ENCODE data around the gene CDKL4. TPM values are rescaled to one million over a fixed set of nuclear protein-coding genes. Genes with fewer than 3 reads are reported as not detected.

The CDKL4 gene
- polyA plus RNA-seq, 3 donors = not detected

DNA sequence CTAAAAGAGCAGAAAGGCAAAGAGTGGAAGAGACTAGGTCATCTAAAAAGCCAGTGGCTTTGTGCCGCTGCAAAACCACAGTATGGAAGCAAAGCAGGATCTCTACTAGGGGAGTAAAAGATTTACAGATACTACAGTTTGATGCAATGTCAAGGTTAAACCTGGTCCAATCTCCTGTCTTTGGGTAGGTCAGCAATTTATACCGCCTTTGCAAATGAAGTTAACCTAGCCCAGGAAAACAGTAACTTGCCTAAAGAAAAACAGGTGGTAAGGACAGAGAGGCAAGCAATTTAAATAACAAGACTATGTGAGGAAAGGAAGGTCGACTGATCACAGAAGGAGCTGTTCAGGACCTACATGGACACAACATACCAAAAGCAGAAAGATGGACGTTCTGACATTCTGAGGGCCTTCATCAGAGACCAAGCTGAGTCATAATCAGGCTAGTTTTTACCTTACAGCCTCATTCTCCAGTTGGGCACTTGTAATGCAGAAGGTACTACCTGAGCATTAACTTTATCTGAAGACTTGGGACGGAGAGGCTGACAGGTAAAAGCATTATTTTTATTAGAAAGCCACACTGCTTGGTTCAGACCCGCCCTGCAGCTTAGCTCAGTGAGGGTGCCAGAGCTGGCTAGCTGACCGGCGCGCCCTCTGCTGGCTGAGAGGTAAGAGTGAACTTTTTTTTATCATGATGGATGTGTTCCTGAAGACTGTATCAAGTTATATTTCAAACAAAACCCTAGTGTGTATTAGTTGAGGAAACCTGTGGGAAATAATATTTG, 15.9 kb downstream of the CDKL4 start:
- Histone ChIP-seq H3K4me2 (replicated peaks; ENCODE audit: extremely low read depth, low read length, poor library complexity, severe bottlenecking) (peak overlapping the region; percentile 67), H3K27me3 (ENCODE audit: control insufficient read depth in 2 of 2, insufficient read depth in 2 of 2, low read length in 2 of 2) (no peaks in the 10 kb centered on the region), H3K36me3 (replicated peaks in 1 of 2; ENCODE audit: control insufficient read depth in 1 of 2, insufficient read depth in 2 of 2, low read length in 2 of 2) (no peaks in the 10 kb centered on the region), H3K4me1 (ENCODE audit: control insufficient read depth in 1 of 2, insufficient read depth in 2 of 2, low read length in 2 of 2) (peaks cover 5 to 10% of the 10 kb centered on the region in 2 donors), H3K9ac (ENCODE audit: insufficient read depth, low read length, poor library complexity, severe bottlenecking) (peak overlapping the region; percentile 22), H3K9me3 (replicated peaks in 1 of 2; ENCODE audit: control insufficient read depth in 1 of 2, insufficient read depth in 1 of 2, low read length in 2 of 2) (no peaks in the 10 kb centered on the region), H2AFZ (ENCODE audit: insufficient read depth, low read depth, low read length, poor library complexity, severe bottlenecking) (peak overlapping the region; percentile 84), H3K27ac (ENCODE audit: low read depth in 1 of 2, low read length in 2 of 2) (no peak overlapping the region), H3K4me3 (replicated peaks in 1 of 3; ENCODE audit: low read depth in 2 of 3, low read length in 3 of 3) (peak overlapping the region in 2 of 3 experiments; percentile 21 to 62), H4K20me1 (ENCODE audit: insufficient read depth, low read length) (no peaks in the 10 kb centered on the region), H3K79me2 (ENCODE audit: insufficient read depth, low read length) (no peaks in the 10 kb centered on the region)
- intact Hi-C loops (cut with micrococcal nuclease) = loop anchor here in 1 of 2 donors (2.0 kb wide), 2 partner anchors 107 to 167 kb away; partner anchors contain the start of gene SOS1
- H3K27me3 Mint-ChIP-seq (ENCODE audit: low read depth in 3 of 3) = peaks cover 0 to 2% (median 0%) of the 10 kb centered on the region in 3 donors
- TF ChIP-seq, protein P1, sequence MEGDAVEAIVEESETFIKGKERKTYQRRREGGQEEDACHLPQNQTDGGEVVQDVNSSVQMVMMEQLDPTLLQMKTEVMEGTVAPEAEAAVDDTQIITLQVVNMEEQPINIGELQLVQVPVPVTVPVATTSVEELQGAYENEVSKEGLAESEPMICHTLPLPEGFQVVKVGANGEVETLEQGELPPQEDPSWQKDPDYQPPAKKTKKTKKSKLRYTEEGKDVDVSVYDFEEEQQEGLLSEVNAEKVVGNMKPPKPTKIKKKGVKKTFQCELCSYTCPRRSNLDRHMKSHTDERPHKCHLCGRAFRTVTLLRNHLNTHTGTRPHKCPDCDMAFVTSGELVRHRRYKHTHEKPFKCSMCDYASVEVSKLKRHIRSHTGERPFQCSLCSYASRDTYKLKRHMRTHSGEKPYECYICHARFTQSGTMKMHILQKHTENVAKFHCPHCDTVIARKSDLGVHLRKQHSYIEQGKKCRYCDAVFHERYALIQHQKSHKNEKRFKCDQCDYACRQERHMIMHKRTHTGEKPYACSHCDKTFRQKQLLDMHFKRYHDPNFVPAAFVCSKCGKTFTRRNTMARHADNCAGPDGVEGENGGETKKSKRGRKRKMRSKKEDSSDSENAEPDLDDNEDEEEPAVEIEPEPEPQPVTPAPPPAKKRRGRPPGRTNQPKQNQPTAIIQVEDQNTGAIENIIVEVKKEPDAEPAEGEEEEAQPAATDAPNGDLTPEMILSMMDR (IDR thresholded peaks at IDR 0.05) = peak; percentile 90
- H3K27ac Mint-ChIP-seq = no peak overlapping the region
- 0% methylated on average over 3 of the region's 9 CpGs for WGBS (ENCODE audit: insufficient coverage)
- H3K36me3 Mint-ChIP-seq = no peaks in the 10 kb centered on the region
- peak; percentile 53 to 66 (median 62) for DNase-seq
- peak overlapping the region; percentile 74 to 90 for H3K4me3 Mint-ChIP-seq
- H3K4me1 Mint-ChIP-seq = peaks cover 11% of the 10 kb centered on the region
- no peaks in the 10 kb centered on the region for H3K9me3 Mint-ChIP-seq

DNA sequence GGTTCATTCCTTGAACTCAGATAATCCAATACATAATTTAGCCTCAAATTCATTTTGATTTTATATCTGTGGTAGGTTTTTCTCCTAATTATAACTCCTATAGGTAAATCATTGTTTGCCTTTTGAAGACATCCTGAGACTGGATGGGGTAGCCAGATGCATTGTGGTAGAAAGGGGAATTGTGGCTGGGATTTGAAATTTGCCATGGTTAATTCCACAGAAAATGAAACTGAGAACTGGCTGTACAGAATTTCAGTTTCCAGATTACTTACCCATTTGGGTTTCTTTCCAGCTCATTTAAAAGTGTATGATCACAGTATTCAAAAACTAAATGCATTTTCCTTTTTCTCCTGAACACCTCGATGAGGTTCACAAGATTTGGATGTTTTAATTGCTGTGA, 18.2 kb downstream of the CDKL4 start:
- no peaks in the 10 kb centered on the region for H3K36me3 ChIP-seq (replicated peaks in 1 of 2; ENCODE audit: control insufficient read depth in 1 of 2, insufficient read depth in 2 of 2, low read length in 2 of 2)
- peaks cover 0 to 2% (median 0%) of the 10 kb centered on the region in 3 donors for H3K27me3 Mint-ChIP-seq (ENCODE audit: low read depth in 3 of 3)
- WGBS (ENCODE audit: insufficient coverage) = no CpG with 5 or more reads among the region's 1 CpG
- no peak overlapping the region for H3K4me3 ChIP-seq (replicated peaks in 1 of 3; ENCODE audit: low read depth in 2 of 3, low read length in 3 of 3)
- H3K9me3 Mint-ChIP-seq = no peaks in the 10 kb centered on the region
- H3K79me2 ChIP-seq (ENCODE audit: insufficient read depth, low read length) = no peaks in the 10 kb centered on the region
- H3K4me1 Mint-ChIP-seq = peaks cover 11% of the 10 kb centered on the region
- no peaks in the 10 kb centered on the region for H4K20me1 ChIP-seq (ENCODE audit: insufficient read depth, low read length)
- TF ChIP-seq, protein P1 (IDR thresholded peaks at IDR 0.05) = no peak
- H3K4me2 ChIP-seq (replicated peaks; ENCODE audit: extremely low read depth, low read length, poor library complexity, severe bottlenecking) = no peak overlapping the region
- no peak overlapping the region for H2AFZ ChIP-seq (ENCODE audit: insufficient read depth, low read depth, low read length, poor library complexity, severe bottlenecking)
- intact Hi-C loops (cut with micrococcal nuclease) = no loop called here
- no peak overlapping the region for H3K27ac ChIP-seq (ENCODE audit: low read depth in 1 of 2, low read length in 2 of 2)
- no peaks in the 10 kb centered on the region for H3K9me3 ChIP-seq (replicated peaks in 1 of 2; ENCODE audit: control insufficient read depth in 1 of 2, insufficient read depth in 1 of 2, low read length in 2 of 2)
- no peak overlapping the region for H3K9ac ChIP-seq (ENCODE audit: insufficient read depth, low read length, poor library complexity, severe bottlenecking)
- peaks cover 5 to 10% of the 10 kb centered on the region in 2 donors for H3K4me1 ChIP-seq (ENCODE audit: control insufficient read depth in 1 of 2, insufficient read depth in 2 of 2, low read length in 2 of 2)
- H3K27ac Mint-ChIP-seq = no peak overlapping the region
- H3K4me3 Mint-ChIP-seq = no peak overlapping the region
- H3K27me3 ChIP-seq (ENCODE audit: control insufficient read depth in 2 of 2, insufficient read depth in 2 of 2, low read length in 2 of 2) = no peaks in the 10 kb centered on the region
- DNase-seq = no peak
- H3K36me3 Mint-ChIP-seq = no peaks in the 10 kb centered on the region

Data from CD14-positive monocyte (primary cell).